ENCODE measurements around the gene GGTLC2.
"Not testable (repeated sequence)": the region's sequence is repeated elsewhere in the genome, so short reads cannot be mapped to it uniquely, and the experiment has no call there.

The GGTLC2 gene

GRCh38 chr22:22618448-22618847 lies 26.0 kb upstream of the GGTLC2 start:
- POLR2A ChIA-PET (ENCODE audit: low non-redundant PET), result no interaction called here
- H3K27ac ChIP-seq, result no peak overlapping the region
- no peak for TF ChIP-seq CTCF (conservative IDR thresholded peaks at IDR 0.05; ENCODE audit: low read depth)
- DNase-seq (ENCODE audit: low spot score), result no peak
- CTCF ChIA-PET, result no interaction called here

GRCh38 chr22:22618923-22619322 lies 25.5 kb upstream of the GGTLC2 start:
- ChIA-PET CTCF (interaction anchor here (1.0 kb wide), 1 partner anchor 32 kb away, joined by 3 read pairs; no protein-coding TSS in a partner anchor), POLR2A (ENCODE audit: low non-redundant PET) (no interaction called here)
- no peak for DNase-seq (ENCODE audit: low spot score)
- no peak overlapping the region for H3K27ac ChIP-seq
- TF ChIP-seq CTCF (conservative IDR thresholded peaks at IDR 0.05; ENCODE audit: low read depth), result no peak

GRCh38 chr22:22619765-22620414 lies 24.5 kb upstream of the GGTLC2 start:
- ChIA-PET CTCF (interaction anchor here (0.6 to 1.0 kb wide), 2 partner anchors 33 to 503 kb away, joined by 3 read pairs; no protein-coding TSS in a partner anchor), POLR2A (ENCODE audit: low non-redundant PET) (no interaction called here)
- TF ChIP-seq CTCF (conservative IDR thresholded peaks at IDR 0.05; ENCODE audit: low read depth), result no peak
- H3K27ac ChIP-seq, result no peak overlapping the region
- DNase-seq (ENCODE audit: low spot score), result no peak

- DNase-seq (ENCODE audit: low spot score); POLR2A ChIA-PET (ENCODE audit: low non-redundant PET); CTCF ChIA-PET; H3K27ac ChIP-seq: not testable (repeated sequence)
Measured at GRCh38 chr22:22628546-22629495, 15.6 kb upstream of the GGTLC2 start.

GRCh38 chr22:22631223-22631652 lies 13.2 kb upstream of the GGTLC2 start:
- DNase-seq (ENCODE audit: low spot score); POLR2A ChIA-PET (ENCODE audit: low non-redundant PET); CTCF ChIA-PET; H3K27ac ChIP-seq: not testable (repeated sequence)

GRCh38 chr22:22632226-22632625 lies 12.2 kb upstream of the GGTLC2 start:
- POLR2A ChIA-PET (ENCODE audit: low non-redundant PET); H3K27ac ChIP-seq; DNase-seq (ENCODE audit: low spot score); CTCF ChIA-PET: not testable (repeated sequence)

GRCh38 chr22:22633533-22633932 lies 10.9 kb upstream of the GGTLC2 start:
- DNase-seq (ENCODE audit: low spot score); CTCF ChIA-PET: not testable (repeated sequence)

GRCh38 chr22:22636260-22636659 lies 8.2 kb upstream of the GGTLC2 start:
- H3K27ac ChIP-seq; POLR2A ChIA-PET (ENCODE audit: low non-redundant PET); DNase-seq (ENCODE audit: low spot score); CTCF ChIA-PET: not testable (repeated sequence)

More at GRCh38 chr22:22633533-22633932, 10.9 kb upstream of the GGTLC2 start:
- POLR2A ChIA-PET (ENCODE audit: low non-redundant PET); H3K27ac ChIP-seq: not testable (repeated sequence)

GRCh38 chr22:22638313-22638712 lies 6.1 kb upstream of the GGTLC2 start:
- POLR2A ChIA-PET (ENCODE audit: low non-redundant PET); H3K27ac ChIP-seq; CTCF ChIA-PET; DNase-seq (ENCODE audit: low spot score): not testable (repeated sequence)

GRCh38 chr22:22642255-22642654 lies 2.2 kb upstream of the GGTLC2 start:
- DNase-seq (ENCODE audit: low spot score); POLR2A ChIA-PET (ENCODE audit: low non-redundant PET); CTCF ChIA-PET; H3K27ac ChIP-seq: not testable (repeated sequence)

GRCh38 chr22:22645969-22646368 lies 1.6 kb downstream of the GGTLC2 start:
- H3K27ac ChIP-seq; POLR2A ChIA-PET (ENCODE audit: low non-redundant PET); CTCF ChIA-PET; DNase-seq (ENCODE audit: low spot score): not testable (repeated sequence)

GRCh38 chr22:22647952-22648351 lies 3.5 kb downstream of the GGTLC2 start:
- not testable (repeated sequence) for DNase-seq (ENCODE audit: low spot score)

GRCh38 chr22:22648863-22649536 lies 4.6 kb downstream of the GGTLC2 start:
- H3K27ac ChIP-seq; DNase-seq (ENCODE audit: low spot score); POLR2A ChIA-PET (ENCODE audit: low non-redundant PET); CTCF ChIA-PET: not testable (repeated sequence)

More at GRCh38 chr22:22647952-22648351, 3.5 kb downstream of the GGTLC2 start:
- CTCF ChIA-PET; POLR2A ChIA-PET (ENCODE audit: low non-redundant PET); H3K27ac ChIP-seq: not testable (repeated sequence)

Data from RWPE1 (cell line).